Tibial nerve (tissue), 4 donors: Measurements from ENCODE around the gene ENDOG. TPM values are rescaled to one million over a fixed set of nuclear protein-coding genes. Genes with fewer than 3 reads are reported as not detected.

Source experiments
- DNase-seq, 2 donors: peaks; one replicate each; pipeline ENCODE4 v3.0.0-alpha.2; 2019; ENCODE audit warnings: low spot score in 2 of 2
- H3K27ac ChIP-seq, 4 donors: fragments of 200-600 bp; sonication (generic) in 3 of 4; one replicate each; pipeline ENCODE4 v1.5.1; 2017 to 2019; ENCODE audit warnings: mild to moderate bottlenecking in 1 of 4
- H3K27me3 ChIP-seq, 2 donors: fragments of 200-600 bp; sonication (generic) in 1 of 2; one replicate each; pipeline versions ENCODE4 v1.5.1 to v1.6.0; 2017 to 2019
- H3K36me3 ChIP-seq, 3 donors: fragments of 200-600 bp; sonication (generic); one replicate each; pipeline ENCODE4 v1.5.1; 2018 to 2019
- H3K4me1 ChIP-seq, 4 donors: fragments of 200-600 bp; sonication (generic) in 3 of 4; one replicate each; pipeline ENCODE4 v1.5.1; 2017 to 2019
- H3K4me3 ChIP-seq, 4 donors: fragments of 200-600 bp; sonication (generic) in 3 of 4; one replicate each; pipeline ENCODE4 v1.5.1; 2017 to 2019; ENCODE audit warnings: mild to moderate bottlenecking in 1 of 4, moderate library complexity in 1 of 4
- H3K9me3 ChIP-seq, 4 donors: fragments of 200-600 bp; sonication (generic) in 3 of 4; one replicate each; pipeline ENCODE4 v1.5.1; 2017 to 2019
- CTCF ChIP-seq, 5 experiments: fragments of 200-600 bp in 3 of 5; fragments of 450-650 bp in 2 of 5; sonication (generic) in 3 of 5; IDR thresholded peaks; one replicate each; pipeline ENCODE4 v1.5.1; 2016 to 2019; ENCODE audit warnings: antibody characterized with exemption in 5 of 5, mild to moderate bottlenecking in 3 of 5, moderate library complexity in 2 of 5
- EP300 ChIP-seq, 2 donors: sonication (generic); formaldehyde crosslinking; IDR thresholded peaks; one replicate each; pipeline ENCODE4 v1.6.1; 2017; ENCODE audit warnings: antibody characterized with exemption in 2 of 2, mild to moderate bottlenecking in 1 of 2
- POLR2A ChIP-seq, 2 donors: fragments of 450-650 bp; IDR thresholded peaks; one replicate each; pipeline ENCODE4 v1.6.1; 2017; ENCODE audit warnings: antibody characterized with exemption in 2 of 2, mild to moderate bottlenecking in 2 of 2, moderate library complexity in 2 of 2
- WGBS, 2 donors: methylation state at CpG; one replicate each; pipeline ENCODE4 v1.1.5; 2018; 5-methylcytosine and 5-hydroxymethylcytosine counted together
- total RNA-seq, 4 donors: library from RNA; depleted of rRNA; stranded (reverse); fragments of >200 nt; gene quantifications; one replicate each; pipeline ENCODE4 v1.1.0, GENCODE V29; 2016

Gene ENDOG
- total RNA-seq, 4 donors from 2014 or later = 22.8 to 53.1 (median 48.8) TPM

GRCh38 chr9:128785427-128785826 lies 32.9 kb upstream of the ENDOG start:
- no peaks in the 10 kb centered on the region for H3K9me3 ChIP-seq
- peaks cover 0 to 25% (median 11%) of the 10 kb centered on the region in 4 donors for H3K4me1 ChIP-seq
- H3K27me3 ChIP-seq = no peaks in the 10 kb centered on the region
- TF ChIP-seq CTCF (IDR thresholded peaks at IDR 0.05) (no peak), POLR2A (IDR thresholded peaks at IDR 0.05) (no peak), EP300 (IDR thresholded peaks at IDR 0.05) (no peak)
- H3K27ac ChIP-seq = no peak overlapping the region
- no peak overlapping the region for H3K4me3 ChIP-seq
- WGBS, 2 donors = 92 to 93% methylated on average over 6 of the region's 6 CpGs
- no peak for DNase-seq
- peaks cover 0 to 10% (median under 1%) of the 10 kb centered on the region in 3 donors for H3K36me3 ChIP-seq

- H3K27ac ChIP-seq = peak within 1 kb of the TSS; percentile 42 to 93 (median 90)
- H3K4me1 ChIP-seq = peaks cover 0 to 25% (median 11%) of the 10 kb centered on the region in 4 donors
- no peaks in the 10 kb centered on the region for H3K27me3 ChIP-seq
- no peaks in the 10 kb centered on the region for H3K9me3 ChIP-seq
- DNase-seq = peak; percentile 84 to 85
- H3K4me3 ChIP-seq = peak within 1 kb of the TSS; percentile 87 to 95 (median 89)
- TF ChIP-seq CTCF (IDR thresholded peaks at IDR 0.05) (peak in 2 of 5 experiments; percentile 13 to 28), EP300 (IDR thresholded peaks at IDR 0.05) (peak; percentile 37 to 81), POLR2A (IDR thresholded peaks at IDR 0.05) (peak; percentile 38 to 63)
- peaks cover 0 to 25% (median 5%) of the 10 kb centered on the region in 3 donors for H3K36me3 ChIP-seq
- 12 to 13% methylated on average over 37 to 39 of the region's 64 CpGs for WGBS, 2 donors
Observed at GRCh38 chr9:128786681-128787601, 31.4 kb upstream of the ENDOG start, which contains the start of gene TBC1D13. Gene TBC1D13, plus strand, starts transcription at chr9:128787253. Its CDS starts 101 bp downstream, at chr9:128787354.

GRCh38 chr9:128787659-128788058 lies 30.6 kb upstream of the ENDOG start:
- peaks cover 0 to 25% (median 11%) of the 10 kb centered on the region in 4 donors for H3K4me1 ChIP-seq
- no peaks in the 10 kb centered on the region for H3K27me3 ChIP-seq
- WGBS, 2 donors = 0 to 1% methylated on average over 7 of the region's 7 CpGs
- H3K27ac ChIP-seq = peak overlapping the region in 3 of 4 donors; percentile 89 to 93 (median 90)
- no peaks in the 10 kb centered on the region for H3K9me3 ChIP-seq
- peak in 1 of 2 donors; percentile 8 for DNase-seq
- H3K36me3 ChIP-seq = peaks cover 0 to 32% (median 5%) of the 10 kb centered on the region in 3 donors
- no peak for TF ChIP-seq EP300 (IDR thresholded peaks at IDR 0.05)
- no peak for TF ChIP-seq POLR2A (IDR thresholded peaks at IDR 0.05)
- TF ChIP-seq CTCF (IDR thresholded peaks at IDR 0.05) = no peak
- peak overlapping the region; percentile 87 to 95 (median 89) for H3K4me3 ChIP-seq

- Histone ChIP-seq H3K36me3 (peaks cover 0 to 40% (median 5%) of the 10 kb centered on the region in 3 donors), H3K4me1 (peaks cover 0 to 25% (median 11%) of the 10 kb centered on the region in 4 donors), H3K27ac (peak overlapping the region in 1 of 4 donors; percentile 93), H3K27me3 (no peaks in the 10 kb centered on the region), H3K9me3 (no peaks in the 10 kb centered on the region), H3K4me3 (peak overlapping the region in 2 of 4 donors; percentile 87 to 91)
- WGBS, 2 donors = 43 to 81% methylated on average over 1 of the region's 1 CpG
- TF ChIP-seq CTCF (IDR thresholded peaks at IDR 0.05) (no peak), POLR2A (IDR thresholded peaks at IDR 0.05) (no peak), EP300 (IDR thresholded peaks at IDR 0.05) (no peak)
- no peak for DNase-seq
Observed at GRCh38 chr9:128788445-128788844, 29.9 kb upstream of the ENDOG start.

GRCh38 chr9:128790536-128790935 lies 27.8 kb upstream of the ENDOG start:
- TF ChIP-seq CTCF (IDR thresholded peaks at IDR 0.05) = no peak
- TF ChIP-seq EP300 (IDR thresholded peaks at IDR 0.05) = no peak
- no peak for TF ChIP-seq POLR2A (IDR thresholded peaks at IDR 0.05)
- no peak overlapping the region for H3K27ac ChIP-seq
- WGBS, 2 donors = 79 to 84% methylated on average over 4 of the region's 4 CpGs
- H3K9me3 ChIP-seq = no peaks in the 10 kb centered on the region
- no peaks in the 10 kb centered on the region for H3K27me3 ChIP-seq
- peaks cover 0 to 25% (median 11%) of the 10 kb centered on the region in 4 donors for H3K4me1 ChIP-seq
- H3K36me3 ChIP-seq = peaks cover 0 to 59% (median 5%) of the 10 kb centered on the region in 3 donors
- DNase-seq = no peak
- H3K4me3 ChIP-seq = no peak overlapping the region
